Stimulated activated CD4-positive, alpha-beta T cell treated with anti-CD3 and anti-CD28 coated beads, TNF-alpha, amount 100 ng/mL, for 1 hour (primary cell): ENCODE results near the gene VAX1.
"Not testable (repeated sequence)": the region's sequence is repeated elsewhere in the genome, so short reads cannot be mapped to it uniquely, and the experiment has no call there.

Source experiments
- DNase-seq, 3 donors: peaks; one replicate each; pipeline ENCODE4 v3.0.0-alpha.2; 2020; ENCODE audit warnings: low read depth in 3 of 3, low spot score in 1 of 3

The VAX1 gene

GRCh38 chr10:117084421-117085246, 53.4 kb downstream of the VAX1 start:
- DNase-seq = not testable (repeated sequence)
